Keratinocyte (primary cell): Measurements from ENCODE around the gene YPEL4. TPM values are rescaled to one million over a fixed set of nuclear protein-coding genes. Genes with fewer than 3 reads are reported as not detected.
A peak's percentile ranks its signal among the peaks of the same experiment; 100 is the strongest.

Source experiments
- DNase-seq: peaks from one replicate; pipeline ENCODE4 v3.0.0-alpha.2; 2011; ENCODE audit warnings: low read depth, missing footprints, low spot score
- FAIRE-seq: peaks from 2 replicates; lab custom pipeline; 2011; peaks lifted over from hg19 to GRCh38; lab: Jason Lieb, UNC
- H2AFZ ChIP-seq: 2 replicates; pipeline ENCODE4 v1.6.0; 2012; ENCODE audit warnings: low read length, control low read depth, inconsistent platforms; ENCODE audit not compliant: control insufficient read depth
- H3K27ac ChIP-seq: 2 replicates; pipeline ENCODE4 v1.5.1; 2011; ENCODE audit warnings: low read length; ENCODE audit not compliant: control insufficient read depth, insufficient read depth
- H3K27me3 ChIP-seq: 3 replicates; pipeline ENCODE4 v1.6.0; 2011; ENCODE audit warnings: low read length; ENCODE audit not compliant: control insufficient read depth, insufficient read depth; ENCODE audit errors: extremely low read depth
- H3K36me3 ChIP-seq, 2 experiments: 2 replicates in 1 of 2; 3 replicates in 1 of 2; pipeline ENCODE4 v1.5.1; 2011; ENCODE audit warnings: low read length in 2 of 2, mild to moderate bottlenecking in 1 of 2; ENCODE audit not compliant: control insufficient read depth in 2 of 2, insufficient read depth in 2 of 2; ENCODE audit errors: extremely low read depth in 1 of 2
- H3K4me1 ChIP-seq: 3 replicates; pipeline ENCODE4 v1.5.1; 2011; ENCODE audit warnings: low read length; ENCODE audit not compliant: control insufficient read depth, insufficient read depth; ENCODE audit errors: extremely low read depth
- H3K4me2 ChIP-seq: 3 replicates; pipeline ENCODE4 v1.6.0; 2011; ENCODE audit warnings: low read depth, low read length; ENCODE audit not compliant: control insufficient read depth, insufficient read depth; ENCODE audit errors: extremely low read depth
- H3K4me3 ChIP-seq, 3 experiments: fragments of 200-600 bp in 1 of 3; sonication (generic) in 1 of 3; 2 replicates in 2 of 3; 3 replicates in 1 of 3; pipeline ENCODE4 v1.5.1; 2011 to 2016; ENCODE audit warnings: low read length in 3 of 3, mild to moderate bottlenecking in 3 of 3, control low read depth in 2 of 3, inconsistent platforms in 1 of 3, low read depth in 1 of 3, mixed read lengths in 1 of 3, mixed run types in 1 of 3, moderate library complexity in 1 of 3; ENCODE audit not compliant: control insufficient read depth in 2 of 3, insufficient read depth in 2 of 3; ENCODE audit errors: extremely low read depth in 1 of 3
- H3K79me2 ChIP-seq: 2 replicates; pipeline ENCODE4 v1.6.0; 2012; ENCODE audit warnings: low read length; ENCODE audit not compliant: control insufficient read depth, insufficient read depth
- H3K9ac ChIP-seq: 3 replicates; pipeline ENCODE4 v1.6.0; 2011; ENCODE audit warnings: low read length; ENCODE audit not compliant: control insufficient read depth, insufficient read depth; ENCODE audit errors: extremely low read depth
- H3K9me1 ChIP-seq: 3 replicates; pipeline ENCODE4 v1.6.0; 2011; ENCODE audit warnings: low read length; ENCODE audit not compliant: control insufficient read depth, insufficient read depth; ENCODE audit errors: extremely low read depth
- H3K9me3 ChIP-seq: 2 replicates; pipeline ENCODE4 v1.5.1; 2012; ENCODE audit warnings: low read depth, low read length; ENCODE audit not compliant: control insufficient read depth
- H4K20me1 ChIP-seq: 3 replicates; pipeline ENCODE4 v1.6.0; 2011; ENCODE audit warnings: low read length; ENCODE audit not compliant: control insufficient read depth, insufficient read depth; ENCODE audit errors: extremely low read depth
- CTCF ChIP-seq, 3 experiments: IDR thresholded peaks in 1 of 3; conservative IDR thresholded peaks in 1 of 3; optimal IDR thresholded peaks in 1 of 3; 2 replicates in 2 of 3; 3 replicates in 1 of 3; pipeline versions ENCODE3 to v1.5.1; 2011; ENCODE audit warnings: low read length in 3 of 3, mild to moderate bottlenecking in 3 of 3, moderate library complexity in 2 of 3, control low read depth in 1 of 3, inconsistent platforms in 1 of 3; ENCODE audit not compliant: insufficient read depth in 2 of 3; ENCODE audit errors: extremely low read depth in 1 of 3
- EZH2 ChIP-seq: IDR thresholded peaks from one replicate; pipeline ENCODE4 v1.6.1; 2012; ENCODE audit warnings: inconsistent platforms, mild to moderate bottlenecking, low read length, moderate library complexity
- dilution Hi-C: fragments of 300-500 bp; cut with MboI; formaldehyde crosslinking; loops from one replicate; pipeline ENCODE4 v1.7.0; 2020; ENCODE audit warnings: low sequenced_read_pairs; ENCODE audit not compliant: extremely low pct_ligation_motif_present
- polyA plus RNA-seq, 5 experiments: library from polyadenylated mRNA; depleted of rRNA in 3 of 5; stranded (reverse) in 3 of 5; stranded (forward) in 1 of 5; unstranded in 1 of 5; fragments of >200 nt; gene quantifications; 1 replicate in 1 of 5; 2 replicates in 3 of 5; 3 replicates in 1 of 5; pipeline versions ENCODE4 v1.2.1 to v1.2.3, GENCODE V29; 2011 to 2012; ENCODE audit warnings: missing spikeins in 2 of 5, low read depth in 1 of 5, low replicate concordance in 1 of 5

The YPEL4 gene
- polyA plus RNA-seq, 1 donor (not counting 4 experiments of a cell fraction or from before 2014, with no cell fraction given), result not detected

- Histone ChIP-seq H3K9me1 (no peaks in the 10 kb centered on the region), H3K4me3 (no peak overlapping the region), H3K27ac (no peak overlapping the region), H3K27me3 (no peaks in the 10 kb centered on the region), H3K36me3 (peaks cover 7% of the 10 kb centered on the region in 2 experiments), H4K20me1 (no peaks in the 10 kb centered on the region), H3K9me3 (no peaks in the 10 kb centered on the region), H3K4me2 (no peak overlapping the region), H3K79me2 (peaks cover 23% of the 10 kb centered on the region), H2AFZ (no peak overlapping the region), H3K4me1 (peaks cover 6% of the 10 kb centered on the region), H3K9ac (no peak overlapping the region)
- TF ChIP-seq CTCF (optimal IDR thresholded peaks at IDR 0.05 in 1 of 3, IDR thresholded peaks at IDR 0.05 in 1 of 3, conservative IDR thresholded peaks at IDR 0.05 in 1 of 3; ENCODE audit: extremely low read depth in 1 of 3, insufficient read depth in 2 of 3, low read length in 3 of 3), result no peak
- no peak for TF ChIP-seq EZH2
- FAIRE-seq (no peak), DNase-seq (no peak)
- dilution Hi-C loops, result no loop called here
Observed at GRCh38 chr11:57663975-57664374, 14.3 kb upstream of the YPEL4 start.

- Histone ChIP-seq H4K20me1 (no peaks in the 10 kb centered on the region), H3K27me3 (no peaks in the 10 kb centered on the region), H3K9me3 (no peaks in the 10 kb centered on the region), H2AFZ (no peak overlapping the region), H3K79me2 (peaks cover 27% of the 10 kb centered on the region), H3K9me1 (no peaks in the 10 kb centered on the region), H3K36me3 (peaks cover 7% of the 10 kb centered on the region in 2 experiments), H3K9ac (no peak overlapping the region), H3K4me1 (peaks cover 6% of the 10 kb centered on the region), H3K4me3 (no peak overlapping the region), H3K4me2 (no peak overlapping the region), H3K27ac (no peak overlapping the region)
- DNase-seq, result no peak
- no peak for FAIRE-seq
- dilution Hi-C loops, result no loop called here
- TF ChIP-seq CTCF (optimal IDR thresholded peaks at IDR 0.05 in 1 of 3, IDR thresholded peaks at IDR 0.05 in 1 of 3, conservative IDR thresholded peaks at IDR 0.05 in 1 of 3; ENCODE audit: extremely low read depth in 1 of 3, insufficient read depth in 2 of 3, low read length in 3 of 3) (peak in 2 of 3 experiments; percentile 27 to 37), EZH2 (no peak)
Observed at GRCh38 chr11:57662893-57663292, 13.2 kb upstream of the YPEL4 start.
